GM21737 (cell line): ENCODE results near the gene COPS3.
"Not testable (repeated sequence)": the region's sequence is repeated elsewhere in the genome, so short reads cannot be mapped to it uniquely, and the experiment has no call there.

ENCODE experiments used
- ATAC-seq: cut with Tn5 transposase; IDR thresholded peaks from one replicate; pipeline ENCODE4 v1.9.1; 2021; ENCODE audit warnings: mild to moderate bottlenecking, moderate library complexity; ENCODE audit not compliant: unreplicated experiment

The COPS3 gene

DNA sequence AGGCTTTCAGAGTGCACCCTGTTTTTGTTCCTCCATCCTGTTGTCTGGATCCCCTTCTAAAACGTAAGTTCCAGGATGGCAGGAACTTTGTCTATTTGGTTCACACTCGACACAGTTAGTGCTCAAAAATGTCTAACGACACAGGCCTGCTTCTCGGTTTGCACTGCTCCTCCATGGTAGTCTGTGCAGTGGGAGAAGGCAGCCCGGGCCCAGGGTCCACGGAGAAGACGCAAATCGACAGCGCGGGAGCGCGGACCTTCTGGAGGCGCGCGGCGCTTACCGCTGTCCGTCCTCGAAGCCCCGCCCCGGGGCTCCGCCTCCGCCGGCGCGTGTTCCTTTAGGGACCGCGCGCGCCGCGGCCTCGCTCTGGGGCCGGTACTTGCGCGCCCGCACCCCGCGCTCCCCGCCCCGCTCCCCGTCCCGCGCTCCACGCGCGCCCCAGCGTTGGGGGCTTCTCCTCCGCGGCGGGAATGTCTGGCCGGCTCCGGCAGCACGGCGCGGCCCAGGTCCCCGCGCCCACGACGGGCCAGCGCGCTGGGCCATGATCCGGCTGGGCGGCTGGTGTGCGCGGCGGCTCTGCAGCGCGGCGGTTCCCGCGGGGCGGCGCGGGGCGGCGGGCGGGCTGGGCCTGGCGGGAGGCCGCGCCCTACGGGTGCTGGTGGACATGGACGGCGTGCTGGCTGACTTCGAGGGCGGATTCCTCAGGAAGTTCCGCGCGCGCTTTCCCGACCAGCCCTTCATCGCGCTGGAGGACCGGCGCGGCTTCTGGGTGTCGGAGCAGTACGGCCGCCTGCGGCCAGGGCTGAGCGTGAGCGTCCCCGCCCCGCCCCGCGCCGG, 22.2 kb upstream of the COPS3 start, which contains the start of gene NT5M:
TSS of gene NT5M (plus strand) at position 364 of the 837 bp plus-strand sequence. CDS start at position 542, 178 bp downstream.
- ATAC-seq = peak; percentile 65

DNA sequence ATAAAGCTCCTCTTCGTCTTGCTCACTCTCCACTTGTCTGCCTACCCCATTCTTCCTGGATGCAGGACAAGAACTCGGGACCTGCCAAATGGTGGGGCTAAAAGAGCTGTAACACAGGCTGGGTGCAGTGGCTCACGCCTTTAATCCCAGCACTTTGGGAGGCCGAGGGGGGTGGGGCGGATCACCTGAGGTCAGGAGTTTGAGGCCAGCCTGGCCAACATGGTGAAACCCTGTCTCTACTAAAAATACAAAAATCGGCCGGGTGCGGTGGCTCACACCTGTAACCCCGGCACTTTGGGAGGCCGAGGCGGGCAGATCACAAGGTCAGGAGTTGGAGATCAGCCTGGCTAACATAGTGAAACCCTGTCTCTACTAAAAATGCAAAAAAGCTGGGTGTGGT, 20.6 kb upstream of the COPS3 start:
- not testable (repeated sequence) for ATAC-seq

DNA sequence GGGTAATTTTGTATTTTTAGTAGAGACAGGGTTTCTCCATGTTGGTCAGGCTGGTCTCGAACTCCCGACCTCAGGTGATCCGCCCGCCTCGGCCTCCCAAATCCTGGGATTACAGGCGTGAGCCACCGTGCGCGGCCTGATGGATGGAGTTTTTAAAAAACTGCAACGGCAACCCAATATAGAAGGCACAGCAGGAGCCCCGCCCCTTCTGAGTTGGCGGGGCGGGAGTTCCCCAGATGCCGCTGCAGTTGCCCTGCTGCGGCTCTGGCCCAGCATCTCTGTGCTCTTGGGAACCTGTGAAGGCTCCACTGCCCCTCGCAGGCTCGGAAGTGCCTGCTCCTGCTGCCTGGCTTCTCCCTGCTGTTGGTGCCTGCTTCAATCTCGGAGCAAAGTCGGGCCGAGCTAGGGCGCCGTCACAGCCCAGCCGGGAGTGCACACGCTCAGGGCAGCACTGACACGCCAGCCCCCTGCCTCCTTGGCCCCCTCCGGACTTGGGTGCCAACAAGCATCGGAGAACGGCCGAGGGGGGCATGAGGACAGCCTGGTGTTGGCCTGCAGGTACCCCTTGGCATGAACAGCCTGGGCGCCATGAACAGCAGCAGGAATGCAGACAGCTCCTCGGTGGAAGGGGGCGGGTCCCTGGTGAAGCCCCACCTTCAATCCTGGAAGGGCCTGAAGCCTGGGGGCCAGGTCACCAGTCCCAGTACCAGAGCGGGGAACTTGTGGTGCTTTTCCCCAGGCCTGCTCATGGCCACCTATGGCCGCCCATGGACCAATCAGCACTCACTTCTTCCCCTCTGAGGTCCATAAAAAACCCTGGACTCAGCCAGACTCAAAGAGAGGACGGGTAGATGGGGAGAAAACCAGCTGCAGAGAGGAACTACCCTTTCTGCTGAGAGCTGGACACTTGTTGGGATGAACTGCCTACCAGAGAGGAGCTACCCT, 19.9 kb upstream of the COPS3 start:
- ATAC-seq = no peak

DNA sequence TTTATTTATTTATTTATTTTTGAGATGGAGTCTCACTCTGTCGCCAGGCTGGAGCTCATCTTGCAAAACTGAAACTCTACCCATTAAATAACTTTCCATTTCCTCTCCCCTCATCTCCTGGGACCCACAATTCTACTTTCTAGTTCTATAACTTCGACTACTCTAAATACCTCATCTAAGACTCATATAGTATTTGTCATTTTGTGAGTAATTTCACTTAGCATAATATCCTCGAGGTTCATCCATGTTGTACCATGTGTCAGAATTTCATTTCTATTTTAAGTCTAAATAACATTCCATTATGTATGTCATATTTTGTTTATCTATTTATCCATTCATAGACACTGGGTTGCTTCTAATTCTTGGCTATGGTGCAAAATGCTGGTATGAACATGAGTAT, 17.1 kb upstream of the COPS3 start:
- ATAC-seq = no peak

DNA sequence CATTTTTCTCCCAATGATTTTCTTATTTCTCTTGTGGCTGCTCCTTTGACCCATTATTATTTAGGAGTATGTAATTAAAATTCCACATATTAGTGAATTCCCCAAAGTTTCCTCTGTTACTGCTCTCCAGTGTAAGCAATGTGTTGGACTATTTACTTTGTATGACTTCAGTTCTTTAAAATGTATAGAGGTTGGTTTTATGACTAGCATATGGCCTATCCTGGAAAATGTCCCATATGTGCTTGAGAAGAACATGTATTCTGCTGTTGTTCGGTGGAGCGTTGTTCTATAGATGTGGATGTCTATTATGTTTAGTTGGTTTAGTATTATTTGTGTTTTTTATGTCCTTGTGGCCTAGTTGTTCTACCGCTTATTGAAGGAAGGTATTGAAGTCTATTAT, 16.2 kb upstream of the COPS3 start:
- no peak for ATAC-seq

DNA sequence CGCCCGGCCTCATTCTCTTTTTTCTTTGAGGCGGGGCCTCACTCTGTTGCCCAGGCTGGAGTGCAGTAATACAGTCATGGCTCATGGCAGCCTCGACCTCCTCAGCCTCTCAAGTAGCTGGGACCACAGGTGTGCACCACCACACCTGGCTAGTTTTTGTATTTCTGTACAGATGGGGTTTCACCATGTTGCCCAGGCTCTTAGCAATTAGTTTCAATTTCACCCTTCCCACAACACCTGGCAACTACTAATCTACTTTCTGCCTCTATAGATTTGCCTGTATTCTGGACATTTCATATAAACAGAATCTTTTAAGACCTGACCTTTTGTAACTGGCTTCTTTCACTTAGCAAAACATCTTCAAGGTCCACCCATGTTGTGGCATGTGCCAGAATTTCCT, 14.1 kb upstream of the COPS3 start:
- no peak for ATAC-seq

DNA sequence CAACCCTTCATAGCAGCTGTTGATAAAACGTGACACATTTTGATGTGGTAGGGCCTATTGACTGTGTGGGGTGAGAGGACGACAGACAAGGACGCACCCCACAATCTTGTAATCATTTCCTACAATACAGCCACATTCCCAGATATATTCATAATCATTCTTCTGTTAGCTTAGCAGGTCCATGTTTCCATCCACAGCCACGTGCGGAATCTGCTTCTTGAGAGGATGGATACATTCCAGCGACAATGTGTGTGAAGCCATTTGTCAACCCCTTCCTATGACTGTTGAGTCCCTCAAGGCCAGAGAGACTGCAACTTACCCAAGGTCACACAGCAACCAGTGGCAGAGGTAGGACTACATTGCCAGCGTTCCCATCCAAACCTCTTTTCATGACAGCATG, 8.7 kb upstream of the COPS3 start:
- ATAC-seq = no peak

DNA sequence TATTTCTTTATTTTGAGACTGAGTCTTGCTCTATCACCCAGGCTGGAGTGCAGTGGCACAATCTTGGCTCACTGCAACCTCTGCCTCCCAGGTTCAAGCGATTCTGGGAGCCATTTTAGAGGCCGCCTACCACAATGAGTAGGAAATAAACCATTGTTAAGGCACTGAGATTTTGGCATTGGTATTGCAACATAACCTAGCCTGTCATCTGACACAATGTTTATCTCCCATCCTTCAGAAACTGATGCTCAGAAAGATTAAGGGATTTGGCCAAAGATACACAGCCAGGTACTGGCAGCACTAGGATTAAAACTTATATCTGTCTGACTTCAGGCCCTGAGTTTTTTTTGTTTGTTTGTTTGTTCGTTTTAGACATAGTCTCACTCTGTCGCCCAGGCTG, 8.0 kb upstream of the COPS3 start:
- ATAC-seq = no peak

DNA sequence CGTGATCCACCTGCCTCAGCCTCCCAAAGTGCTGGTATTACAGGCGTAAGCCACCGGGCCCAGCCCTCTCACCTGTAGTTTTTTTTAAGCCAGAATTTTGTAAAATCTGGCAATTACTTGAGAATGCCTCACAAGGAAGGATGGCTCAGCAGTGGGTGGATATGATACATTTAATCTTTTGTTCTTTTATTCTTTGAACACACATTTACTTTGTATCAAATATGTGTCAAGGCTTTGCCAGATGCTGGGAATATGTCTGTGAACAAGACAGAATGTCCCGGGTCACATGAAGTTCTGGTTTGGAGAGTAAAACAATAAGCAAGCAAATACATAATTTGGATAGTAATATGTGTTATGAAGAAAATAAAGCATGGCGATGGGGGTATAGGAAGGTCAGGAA, 4.9 kb upstream of the COPS3 start:
- ATAC-seq = no peak

DNA sequence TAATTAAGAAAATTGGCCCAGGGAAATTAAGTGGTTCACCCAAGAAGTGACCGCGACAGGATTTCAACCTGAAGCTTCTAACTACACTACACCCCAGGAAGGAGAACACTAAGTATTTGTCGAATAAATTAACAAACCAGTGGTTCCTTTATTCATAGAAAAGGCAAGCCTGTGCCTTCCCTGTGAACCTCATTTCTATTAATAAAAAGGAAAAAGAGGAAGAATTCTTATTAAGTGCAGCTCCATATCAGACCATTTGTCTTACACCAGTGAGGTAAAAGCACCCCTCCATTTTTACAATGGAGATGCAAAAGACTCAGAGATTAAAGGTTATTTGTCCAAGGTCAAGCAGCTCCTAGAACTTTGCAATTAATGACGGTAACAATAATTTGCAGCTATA, 1.7 kb downstream of the COPS3 start:
- ATAC-seq = no peak

DNA sequence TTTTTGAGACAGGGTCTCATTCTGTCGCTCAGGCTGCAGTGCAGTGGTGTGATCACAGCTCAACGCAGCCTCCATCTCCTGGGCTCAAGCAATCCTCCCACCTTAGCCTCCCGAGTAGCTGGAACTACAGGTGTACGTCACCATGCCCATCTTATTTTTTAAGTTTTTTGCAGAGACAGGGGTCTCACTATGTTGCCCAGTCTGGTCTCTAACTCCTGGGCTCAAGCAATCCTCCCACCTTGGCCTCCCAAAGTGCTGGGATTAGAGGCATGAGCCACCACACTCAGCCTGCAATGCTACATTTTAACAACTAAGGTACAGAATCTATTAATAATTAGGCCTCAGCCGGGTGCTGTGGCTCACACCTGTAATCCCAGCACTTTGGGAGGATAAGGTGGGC, 3.6 kb downstream of the COPS3 start:
- not testable (repeated sequence) for ATAC-seq

DNA sequence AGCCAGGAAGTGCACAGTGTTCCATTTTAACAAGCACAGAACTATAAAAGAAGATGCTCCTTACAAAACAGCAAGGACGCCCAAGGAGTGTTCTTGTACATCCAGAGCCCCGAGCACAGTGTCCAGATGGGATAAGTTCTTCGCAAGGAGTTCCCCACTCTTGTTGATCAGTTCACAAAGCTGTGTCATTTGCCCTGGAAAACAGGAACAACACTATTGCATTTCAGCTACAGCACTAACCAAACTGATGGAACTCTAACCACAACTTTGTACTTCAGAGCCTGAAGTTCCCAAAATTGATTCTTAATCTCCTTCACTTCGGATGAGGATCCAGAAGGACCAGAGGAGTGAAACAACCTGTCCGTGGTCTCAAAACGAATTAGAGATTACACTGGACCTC, 5.1 kb downstream of the COPS3 start:
- ATAC-seq = no peak

DNA sequence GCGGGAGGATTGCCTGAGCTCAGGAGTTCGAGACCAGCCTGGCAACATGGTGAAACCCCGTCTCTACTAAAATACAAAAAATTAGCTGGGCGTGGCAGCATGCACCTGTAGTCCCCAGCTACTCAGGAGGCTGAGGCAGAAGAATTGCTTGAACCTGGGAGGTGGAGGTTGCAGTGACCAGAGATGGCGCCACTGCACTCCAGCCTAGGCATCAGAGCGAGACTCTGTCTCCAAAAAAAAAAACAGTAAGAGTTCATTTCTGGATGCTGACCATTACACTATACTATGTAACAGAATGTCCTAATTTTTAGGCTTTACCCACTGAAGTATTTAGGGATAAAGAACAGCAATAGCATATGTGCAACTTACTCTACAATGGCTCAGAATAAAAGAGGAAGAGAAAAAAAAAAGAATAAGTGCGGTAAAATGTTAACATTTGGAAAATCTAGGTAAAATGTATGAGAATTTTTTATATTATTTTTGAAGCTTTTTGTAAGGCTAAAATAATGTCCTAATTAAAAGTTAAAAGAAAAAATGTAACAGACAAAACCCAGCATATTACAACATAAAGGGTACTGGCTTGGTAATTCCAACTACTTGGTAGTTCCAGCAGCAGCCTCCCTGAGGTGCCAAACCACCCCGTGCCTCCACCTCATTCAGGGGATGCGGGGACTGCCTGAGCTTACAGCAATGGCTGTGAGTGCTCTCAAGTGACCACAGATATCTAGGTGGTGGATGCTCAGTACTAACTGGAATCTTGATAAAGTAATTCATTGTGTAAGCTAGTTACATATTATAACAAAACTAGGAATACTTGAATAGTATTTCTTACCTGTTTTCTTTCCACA, 10.9 kb downstream of the COPS3 start:
- ATAC-seq = no peak

DNA sequence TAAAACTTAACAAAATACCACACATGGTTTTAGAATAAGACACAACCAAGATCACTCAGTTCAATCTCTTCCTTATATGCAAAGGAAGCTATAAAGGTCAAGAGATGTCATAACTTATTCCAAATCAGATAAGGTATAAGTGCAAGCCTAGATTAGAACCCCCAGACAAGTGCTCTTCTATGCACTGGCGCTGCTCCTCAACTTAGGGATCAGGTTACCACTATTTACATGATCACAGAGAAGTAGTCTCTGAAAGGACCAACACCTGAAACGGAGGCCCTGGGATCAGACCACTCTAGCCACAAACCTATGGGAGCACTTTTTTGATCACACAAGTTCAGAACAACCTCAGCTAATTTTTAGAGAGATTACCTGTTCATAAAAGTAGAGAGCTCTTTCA, 16.6 kb downstream of the COPS3 start:
- ATAC-seq = no peak

DNA sequence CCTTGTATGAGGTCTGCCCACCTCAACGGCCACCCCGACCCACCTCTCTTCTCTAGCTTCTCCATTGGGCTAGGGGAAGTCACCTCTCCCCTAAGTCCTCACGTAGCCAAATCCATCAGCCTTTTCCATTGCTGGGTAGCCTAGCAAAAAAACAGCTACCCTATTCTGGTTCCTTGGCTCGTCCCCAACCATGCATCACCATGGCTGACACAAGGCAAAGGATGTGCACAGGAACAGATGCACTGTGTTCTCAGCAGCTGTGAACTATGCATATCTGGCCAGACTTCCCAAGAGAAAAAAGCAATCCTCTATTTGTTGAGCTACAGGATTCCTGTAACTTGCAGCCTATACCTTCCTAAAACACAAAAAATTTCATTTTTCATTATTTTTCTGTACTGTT, 22.0 kb downstream of the COPS3 start:
- no peak for ATAC-seq

DNA sequence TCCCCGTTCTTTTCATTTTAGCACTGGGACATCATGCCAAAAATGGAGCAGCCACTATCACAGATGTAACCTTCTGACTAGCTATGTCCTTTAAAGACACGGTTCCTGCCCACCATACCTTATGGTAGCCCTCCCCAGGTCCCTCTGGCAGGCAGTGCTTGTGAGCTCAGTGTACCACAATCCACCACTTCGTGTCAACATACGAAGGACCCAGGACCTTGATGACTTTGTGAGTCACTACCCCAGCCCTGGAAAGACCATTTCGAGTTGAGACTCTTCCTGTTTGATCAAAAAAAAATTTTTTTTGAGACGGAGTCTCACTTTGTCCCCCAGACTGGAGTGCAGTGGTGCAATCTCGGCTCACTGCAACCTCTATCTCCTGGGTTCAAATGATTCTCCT, 23.0 kb downstream of the COPS3 start:
- no peak for ATAC-seq

DNA sequence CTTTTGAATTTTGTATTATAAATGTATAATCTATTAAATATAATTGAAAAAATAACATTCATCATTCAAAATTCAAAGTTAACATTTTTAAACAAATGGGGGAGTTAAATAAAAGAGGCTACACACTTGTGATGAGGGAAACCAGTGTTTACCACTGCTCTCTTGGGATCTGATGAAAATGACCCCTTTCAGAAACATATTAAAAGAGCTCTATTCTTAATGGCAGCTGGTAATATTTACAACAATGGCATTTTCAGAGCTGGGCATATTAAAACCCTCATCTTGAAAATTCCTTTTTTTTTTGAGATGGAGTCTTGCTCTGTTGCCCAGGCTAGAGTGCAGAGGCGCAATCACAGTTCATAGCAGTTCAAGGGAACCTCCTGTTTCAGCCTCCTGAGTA, 24.7 kb downstream of the COPS3 start:
- ATAC-seq = no peak

DNA sequence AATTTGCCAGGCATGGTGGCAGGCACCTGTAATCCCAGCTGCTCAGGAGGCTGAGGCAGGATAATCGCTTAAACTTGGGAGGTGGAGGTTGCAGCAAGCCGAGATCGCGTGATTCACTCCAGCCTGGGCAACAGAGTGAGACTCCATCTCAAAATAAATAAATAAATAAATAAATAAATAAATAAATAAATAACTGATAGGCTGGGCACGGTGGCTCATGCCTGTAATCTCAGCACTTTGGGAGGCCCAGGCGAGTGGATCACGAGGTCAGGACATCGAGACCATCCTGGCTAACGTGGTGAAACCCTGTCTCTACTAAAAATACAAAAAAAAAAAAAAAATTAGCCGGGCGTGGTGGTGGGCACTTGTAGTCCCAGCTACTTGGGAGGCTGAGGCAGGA, 25.4 kb downstream of the COPS3 start:
- ATAC-seq = not testable (repeated sequence)

DNA sequence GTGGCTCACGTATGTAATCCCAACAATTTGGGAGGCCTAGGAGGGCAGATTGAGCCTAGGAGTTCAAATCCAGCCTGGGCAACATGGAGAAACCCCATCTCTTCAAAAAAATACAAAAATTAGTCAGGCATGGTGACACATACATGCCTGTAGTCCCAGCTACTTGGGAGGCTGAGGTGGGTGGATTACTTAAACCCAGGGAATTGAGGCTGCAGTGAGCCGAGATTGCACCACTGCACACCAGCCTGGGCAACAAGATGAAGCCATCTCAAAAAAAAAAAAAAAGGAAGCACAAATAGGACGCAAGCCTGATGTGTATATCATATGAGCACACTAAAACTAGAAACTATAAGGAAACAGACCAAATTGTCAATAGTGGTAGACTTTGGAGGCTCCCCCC, 27.0 kb downstream of the COPS3 start:
- ATAC-seq = no peak

DNA sequence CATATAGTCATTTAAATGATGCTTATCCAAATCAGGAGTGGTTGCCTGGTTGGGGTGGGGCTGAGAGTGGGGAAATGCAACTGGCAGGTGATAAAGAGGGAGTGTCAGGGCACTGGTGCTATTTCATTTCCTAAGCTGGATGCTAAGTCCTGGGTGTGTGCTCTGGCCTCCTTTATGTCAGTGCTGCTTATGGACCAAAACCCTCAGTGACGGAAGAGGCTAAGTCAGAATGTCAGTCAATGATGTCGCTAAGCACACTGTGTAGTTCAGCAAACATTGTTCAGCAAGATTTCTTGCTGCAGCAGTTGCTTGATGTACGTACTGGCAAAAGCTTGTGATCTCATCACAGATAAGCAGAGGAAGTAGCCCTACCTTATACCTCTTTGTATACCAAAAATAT, 27.6 kb downstream of the COPS3 start:
- ATAC-seq = no peak

DNA sequence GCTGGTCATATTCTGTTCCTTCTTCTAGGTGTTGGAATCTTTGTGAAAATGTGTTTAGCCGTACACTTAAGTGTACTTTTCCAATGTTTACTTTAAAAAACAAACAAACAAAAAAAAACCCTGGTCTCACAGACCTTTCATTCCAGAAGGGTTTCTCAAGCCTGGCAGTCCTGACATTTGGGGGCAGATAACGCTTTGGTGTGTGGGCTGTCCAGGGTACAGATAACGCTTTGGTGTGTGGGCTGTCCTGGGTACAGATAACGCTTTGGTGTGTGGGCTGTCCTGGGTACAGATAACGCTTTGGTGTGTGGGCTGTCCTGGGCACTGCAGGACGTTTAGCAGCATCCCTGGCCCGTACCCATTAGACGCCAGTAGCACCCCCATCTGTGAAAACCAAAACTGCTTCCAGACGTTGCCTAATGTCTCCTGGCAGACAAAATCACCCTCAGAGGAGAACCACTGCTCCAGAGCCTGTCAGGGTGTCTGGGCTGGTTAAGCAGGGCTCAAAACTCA, 28.8 kb downstream of the COPS3 start:
- no peak for ATAC-seq
